GM19468 (cell line): Measurements from ENCODE around the gene SLC35E2B.
"Not testable (repeated sequence)": the region's sequence is repeated elsewhere in the genome, so short reads cannot be mapped to it uniquely, and the experiment has no call there.

Source experiments
- ATAC-seq: cut with Tn5 transposase; IDR thresholded peaks from one replicate; pipeline ENCODE4 v1.9.1; 2021; ENCODE audit warnings: mild to moderate bottlenecking, moderate library complexity, moderate number of reproducible peaks; ENCODE audit not compliant: unreplicated experiment; ENCODE audit errors: extremely low read depth

Gene SLC35E2B

DNA sequence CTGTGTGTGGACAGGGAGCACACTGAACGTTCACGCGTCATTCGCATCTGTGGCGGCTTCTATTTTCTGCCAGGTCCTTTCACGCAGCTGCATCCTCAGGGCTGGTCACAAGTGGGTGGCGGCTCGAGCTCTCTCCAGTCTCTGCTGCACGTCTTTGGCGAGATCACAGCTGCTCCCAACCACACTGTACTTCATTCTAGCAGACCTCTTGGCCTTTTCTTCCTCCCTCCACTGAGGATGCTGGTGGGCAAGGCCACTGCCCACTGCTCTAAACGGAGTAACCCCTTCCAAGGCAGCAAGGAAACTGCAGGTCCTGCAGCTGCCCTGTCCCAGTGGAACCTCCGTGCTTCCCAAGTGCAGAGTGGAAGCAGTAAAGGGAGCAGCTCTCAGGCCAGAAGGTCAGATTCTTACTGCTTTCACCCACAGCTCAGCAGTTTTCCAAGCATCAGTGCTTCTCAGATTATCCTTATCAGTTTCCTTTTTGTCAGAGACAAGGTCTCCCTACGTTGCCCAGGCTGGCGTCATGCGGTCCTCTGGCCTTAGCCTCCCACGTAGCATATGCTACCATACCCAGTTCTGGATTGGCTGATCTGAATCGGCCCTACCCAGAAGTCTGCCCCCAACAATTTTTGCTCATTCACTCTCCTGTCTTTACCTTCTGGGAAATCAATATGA lies 44.9 kb downstream of the SLC35E2B start:
- not testable (repeated sequence) for ATAC-seq

DNA sequence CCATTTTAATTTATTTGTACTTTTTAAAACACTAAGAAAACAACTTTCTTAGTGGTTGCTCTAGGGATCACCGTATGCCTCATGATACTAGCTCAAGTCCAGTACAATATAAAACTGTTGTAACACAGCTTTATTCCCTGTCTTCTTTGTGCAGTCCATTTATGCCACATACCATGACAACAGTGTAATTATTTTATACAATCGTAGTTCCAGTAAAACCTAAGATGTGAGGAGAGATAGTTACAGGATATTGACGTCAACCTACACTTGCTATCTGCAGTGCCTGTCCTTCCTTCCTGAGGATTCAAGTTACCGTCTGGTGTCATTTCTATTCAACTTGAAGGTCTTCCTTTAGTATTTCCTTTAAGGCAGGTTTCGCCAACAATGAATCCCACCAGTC lies 46.3 kb downstream of the SLC35E2B start:
- not testable (repeated sequence) for ATAC-seq

DNA sequence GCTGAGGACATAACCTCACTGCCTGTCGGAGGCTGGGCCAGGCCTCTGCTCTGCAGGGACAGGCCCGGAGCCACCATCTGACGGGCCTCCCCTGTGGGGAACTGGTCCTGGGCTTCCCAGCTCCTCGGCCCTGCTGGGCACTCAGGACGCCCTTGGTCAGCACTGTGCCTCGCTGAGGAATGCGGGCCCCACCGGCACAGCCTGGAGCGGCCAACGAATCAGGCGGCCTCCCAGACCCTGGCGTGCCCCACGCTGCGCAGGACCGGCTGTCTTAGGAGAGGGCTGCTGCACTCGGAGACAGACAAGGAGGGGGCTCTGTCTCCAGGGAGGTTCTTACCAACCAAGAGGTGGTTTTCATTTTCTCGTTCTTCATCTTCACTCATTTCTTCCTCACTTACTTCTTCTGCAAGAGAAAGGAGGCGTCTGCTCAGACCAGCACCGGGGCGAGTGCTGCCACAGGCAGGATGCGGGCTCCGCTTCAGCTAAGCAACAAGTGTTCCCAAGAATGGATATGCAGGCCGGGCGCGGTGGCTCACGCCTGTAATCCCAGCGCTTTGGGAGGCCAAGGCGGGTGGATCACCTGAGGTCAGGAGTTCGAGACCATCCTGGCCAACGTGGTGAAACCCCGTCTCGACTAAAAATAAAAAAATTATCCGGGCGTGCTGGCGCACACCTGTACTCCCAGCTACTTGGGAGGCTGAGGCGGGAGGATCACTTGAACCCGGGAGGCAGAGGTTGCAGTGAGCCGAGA lies 51.7 kb downstream of the SLC35E2B start:
- ATAC-seq: not testable (repeated sequence)

DNA sequence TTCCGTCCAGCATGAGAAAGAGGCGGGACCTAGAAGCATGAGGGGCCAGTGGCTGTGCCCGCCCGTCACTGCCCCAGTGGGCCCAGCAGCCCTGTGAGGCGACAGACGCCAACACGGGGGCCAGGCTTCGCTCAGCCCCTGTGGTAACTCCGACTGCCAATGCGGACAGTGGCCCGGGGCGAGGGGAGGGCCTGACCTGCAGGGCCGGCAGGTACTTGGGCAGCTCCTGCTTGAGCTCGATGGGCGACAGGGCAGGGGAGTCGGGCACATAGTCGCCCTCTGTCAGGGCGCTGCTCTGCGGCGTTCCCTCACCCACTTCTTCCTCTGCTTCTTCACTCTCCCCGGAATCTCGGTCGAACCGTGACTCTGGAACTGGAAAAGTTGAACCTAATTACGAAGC lies 52.5 kb downstream of the SLC35E2B start:
- ATAC-seq: not testable (repeated sequence)

DNA sequence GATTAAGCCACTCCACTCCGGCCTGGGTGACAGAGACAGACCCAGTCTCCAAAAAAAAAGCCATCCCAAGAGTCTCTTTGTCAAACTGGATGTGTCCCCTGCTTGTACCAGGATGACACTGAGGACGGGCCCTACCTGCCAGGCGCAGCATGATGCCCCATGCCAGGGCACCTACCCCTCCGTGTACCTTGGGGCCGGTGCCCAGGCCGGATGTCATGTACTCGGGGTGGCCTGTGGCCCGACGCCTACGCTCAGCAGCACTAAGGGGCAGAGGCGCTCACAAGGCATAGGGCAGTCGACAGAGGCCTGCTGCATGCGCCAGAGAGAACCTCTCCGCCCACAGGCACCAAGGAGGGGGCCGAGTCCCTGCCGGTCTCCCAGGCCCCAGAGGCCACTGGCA lies 53.2 kb downstream of the SLC35E2B start:
- ATAC-seq: not testable (repeated sequence)

DNA sequence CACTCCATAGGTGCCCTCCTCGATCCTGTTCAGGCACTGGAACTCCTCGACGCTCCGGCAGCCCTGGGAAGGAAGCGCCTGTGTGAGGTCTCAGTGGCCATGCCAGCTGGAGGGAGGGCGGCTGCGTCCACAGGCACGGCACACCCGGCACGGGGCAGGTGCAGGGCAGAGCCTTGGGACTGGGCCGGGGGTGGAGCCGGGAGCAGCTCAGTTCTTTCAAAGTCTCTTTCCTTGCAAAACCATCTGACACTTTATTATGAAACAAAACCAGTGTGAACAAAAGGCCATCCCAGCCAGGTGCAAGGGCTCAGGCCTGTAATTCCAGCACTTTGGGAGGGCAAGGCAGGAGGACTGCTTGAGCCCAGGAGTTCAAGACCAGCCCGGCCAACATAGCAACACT lies 54.1 kb downstream of the SLC35E2B start:
- ATAC-seq: not testable (repeated sequence)

DNA sequence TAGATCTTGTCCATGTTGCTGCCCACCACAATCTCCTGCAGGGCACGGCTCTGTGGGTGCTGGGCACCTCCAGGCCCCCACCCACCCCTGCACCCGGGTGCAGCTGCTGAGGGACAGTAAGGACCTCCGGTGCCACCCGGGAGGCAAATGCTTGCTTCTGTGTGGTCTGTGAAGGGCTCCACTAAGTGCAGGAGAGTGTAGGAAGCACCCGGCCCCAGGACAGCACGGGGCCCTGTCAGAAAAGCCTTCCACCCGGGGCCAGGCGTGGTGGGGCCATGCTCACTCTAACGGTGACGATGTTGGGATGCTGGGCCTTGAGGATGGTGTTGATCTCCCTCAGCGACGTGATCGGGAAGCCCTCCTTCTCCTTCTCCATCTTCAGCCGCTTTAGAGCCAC lies 55.1 kb downstream of the SLC35E2B start:
- ATAC-seq: not testable (repeated sequence)

DNA sequence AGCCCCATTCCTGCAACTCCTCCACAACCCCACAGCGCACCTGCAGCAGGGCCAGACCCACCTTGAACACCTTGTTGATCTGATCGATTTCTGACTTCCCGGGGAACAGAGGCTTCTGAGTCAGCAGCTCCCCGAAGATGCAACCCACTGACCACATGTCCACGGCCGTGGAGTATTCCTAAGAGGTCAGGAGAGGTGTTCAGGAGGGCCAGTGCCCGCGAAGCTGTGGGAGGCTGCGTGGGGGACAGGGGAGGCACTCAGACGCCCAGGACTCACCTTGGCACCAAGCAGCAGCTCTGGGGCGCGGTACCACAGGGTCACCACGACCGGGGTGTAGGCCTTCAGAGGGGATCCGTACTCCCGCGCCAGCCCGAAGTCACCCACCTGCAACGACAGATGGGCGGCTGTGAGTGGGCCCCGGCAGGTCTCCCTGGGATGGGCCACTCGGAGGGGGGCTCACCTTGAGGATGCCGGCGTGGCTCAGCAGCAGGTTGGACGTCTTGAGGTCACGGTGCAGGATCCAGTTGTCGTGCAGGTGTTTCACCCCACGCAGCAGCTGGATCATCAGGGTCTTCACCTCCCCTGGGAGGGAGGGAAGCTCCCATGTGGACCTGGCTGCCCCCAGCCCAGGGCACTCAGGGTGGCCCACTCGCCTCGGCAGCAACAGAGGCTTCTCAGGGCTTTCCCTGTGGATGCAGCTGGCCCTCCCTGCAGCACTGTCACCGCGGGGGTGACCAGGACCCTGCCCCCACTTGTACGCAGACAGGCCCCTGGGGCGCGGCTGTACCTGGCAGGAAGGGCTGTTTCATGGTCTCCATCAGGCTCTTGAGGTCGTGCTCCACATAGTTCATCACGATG lies 55.7 kb downstream of the SLC35E2B start:
- ATAC-seq: not testable (repeated sequence)

DNA sequence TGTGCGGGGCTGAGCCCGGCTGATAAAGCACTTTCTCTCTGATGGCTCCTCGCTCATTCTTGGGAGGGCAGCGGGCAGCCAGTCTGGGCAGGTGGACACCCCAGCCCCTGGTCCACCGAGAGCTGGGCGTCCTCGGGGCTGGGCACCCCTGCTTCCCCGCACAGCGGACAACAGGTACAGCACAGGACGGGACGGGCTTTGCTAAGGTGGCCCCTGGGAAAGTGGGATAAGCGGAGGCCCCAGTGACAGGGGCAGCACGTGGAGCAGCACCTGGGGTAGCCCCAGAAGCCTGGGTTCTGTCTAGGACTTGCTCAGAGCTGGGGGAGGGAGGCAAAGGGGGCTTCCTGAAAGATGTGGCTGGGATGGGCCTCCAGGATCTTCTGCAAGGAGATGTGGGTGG lies 58.0 kb downstream of the SLC35E2B start:
- not testable (repeated sequence) for ATAC-seq

DNA sequence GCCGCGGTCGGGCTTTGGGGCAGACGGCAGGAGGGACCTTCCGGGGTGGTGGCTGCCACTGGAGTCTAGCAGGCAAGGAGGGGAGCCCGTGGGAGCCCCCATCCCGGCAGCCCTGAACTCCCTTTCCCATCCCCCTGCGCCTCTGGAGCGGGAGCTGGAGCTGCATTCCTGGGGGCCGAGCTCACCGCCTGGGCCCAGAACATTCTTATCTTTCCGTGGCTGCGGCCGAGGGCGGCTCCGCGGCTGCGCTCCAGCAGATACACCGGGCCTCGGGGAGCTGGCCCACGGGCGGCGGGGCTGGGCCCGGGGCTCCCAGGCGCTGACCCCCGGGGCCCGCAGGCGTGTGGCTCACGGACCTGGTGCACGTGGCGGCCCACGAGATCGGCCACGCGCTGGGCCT lies 59.2 kb downstream of the SLC35E2B start:
- not testable (repeated sequence) for ATAC-seq

DNA sequence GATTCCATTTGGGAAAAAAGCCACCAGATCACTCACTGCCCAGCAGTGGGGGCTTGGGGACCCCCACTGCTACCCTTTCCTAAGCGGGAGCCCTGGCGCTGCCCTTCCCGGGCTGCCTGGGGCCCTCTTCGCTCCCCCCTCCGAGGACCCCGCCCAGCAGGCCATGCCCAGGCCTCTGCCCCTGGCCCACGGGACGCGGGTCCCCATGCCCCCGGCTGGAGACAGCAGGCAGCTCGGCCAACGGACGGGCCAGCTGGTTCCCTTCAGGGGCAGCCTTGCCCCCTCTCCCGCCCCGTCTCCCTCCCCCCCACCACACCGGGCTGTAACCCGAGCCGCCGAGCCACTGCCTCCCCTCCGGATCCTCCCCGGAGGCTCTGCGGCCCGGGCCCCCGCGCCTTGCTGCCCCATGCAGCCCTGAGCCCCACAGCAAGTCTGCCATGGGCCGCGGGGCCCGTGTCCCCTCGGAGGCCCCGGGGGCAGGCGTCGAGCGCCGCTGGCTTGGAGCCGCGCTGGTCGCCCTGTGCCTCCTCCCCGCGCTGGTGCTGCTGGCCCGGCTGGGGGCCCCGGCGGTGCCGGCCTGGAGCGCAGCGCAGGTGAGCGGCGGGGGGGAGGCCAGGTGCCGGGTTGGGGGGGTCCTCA lies 60.7 kb downstream of the SLC35E2B start, which contains the start of gene MMP23B:
Gene MMP23B, plus strand, starts transcription at position 392 of the 639 bp plus-strand sequence. Its CDS starts 46 bp downstream, at position 438.
- no peak for ATAC-seq

DNA sequence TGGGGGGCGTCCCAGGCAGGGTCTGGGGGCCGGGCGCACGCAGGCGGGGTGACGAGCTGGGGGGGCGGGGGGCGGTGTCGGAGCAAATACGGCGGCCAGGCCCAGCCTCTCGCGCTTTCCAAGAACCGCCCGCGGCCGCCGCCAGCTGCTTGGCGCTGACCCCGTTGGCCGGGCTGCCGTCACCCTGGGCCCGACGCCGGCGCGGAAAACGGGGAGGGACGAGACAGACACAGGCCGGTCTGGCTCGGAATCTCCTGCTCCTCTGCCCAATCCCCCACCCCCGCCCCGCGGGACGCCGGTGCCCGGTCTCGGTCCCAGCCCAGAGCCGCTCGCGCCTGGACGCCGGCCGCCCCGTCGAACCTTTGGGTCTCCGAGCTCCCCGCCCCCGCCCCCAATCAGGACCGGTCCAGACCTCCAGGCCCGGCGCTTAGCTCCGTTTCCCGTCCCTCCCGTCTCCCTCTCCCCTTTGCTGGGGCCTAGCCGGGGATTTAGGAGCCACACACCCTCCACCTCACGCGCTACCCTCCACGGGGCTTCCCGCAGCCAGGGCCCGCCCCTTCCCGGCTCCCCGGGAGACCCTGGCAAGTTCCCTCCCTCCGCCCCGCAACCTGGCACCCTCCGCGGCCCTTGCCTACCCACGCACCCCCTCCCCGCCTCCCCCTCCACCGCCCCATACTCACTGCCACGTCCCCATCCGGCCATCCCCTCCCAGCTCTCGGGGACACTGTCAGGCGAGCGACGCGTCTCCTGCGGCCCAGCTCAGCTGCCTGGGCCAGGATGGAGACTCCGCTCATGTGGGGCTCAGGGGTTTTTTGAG lies 61.4 kb downstream of the SLC35E2B start:
- no peak for ATAC-seq

DNA sequence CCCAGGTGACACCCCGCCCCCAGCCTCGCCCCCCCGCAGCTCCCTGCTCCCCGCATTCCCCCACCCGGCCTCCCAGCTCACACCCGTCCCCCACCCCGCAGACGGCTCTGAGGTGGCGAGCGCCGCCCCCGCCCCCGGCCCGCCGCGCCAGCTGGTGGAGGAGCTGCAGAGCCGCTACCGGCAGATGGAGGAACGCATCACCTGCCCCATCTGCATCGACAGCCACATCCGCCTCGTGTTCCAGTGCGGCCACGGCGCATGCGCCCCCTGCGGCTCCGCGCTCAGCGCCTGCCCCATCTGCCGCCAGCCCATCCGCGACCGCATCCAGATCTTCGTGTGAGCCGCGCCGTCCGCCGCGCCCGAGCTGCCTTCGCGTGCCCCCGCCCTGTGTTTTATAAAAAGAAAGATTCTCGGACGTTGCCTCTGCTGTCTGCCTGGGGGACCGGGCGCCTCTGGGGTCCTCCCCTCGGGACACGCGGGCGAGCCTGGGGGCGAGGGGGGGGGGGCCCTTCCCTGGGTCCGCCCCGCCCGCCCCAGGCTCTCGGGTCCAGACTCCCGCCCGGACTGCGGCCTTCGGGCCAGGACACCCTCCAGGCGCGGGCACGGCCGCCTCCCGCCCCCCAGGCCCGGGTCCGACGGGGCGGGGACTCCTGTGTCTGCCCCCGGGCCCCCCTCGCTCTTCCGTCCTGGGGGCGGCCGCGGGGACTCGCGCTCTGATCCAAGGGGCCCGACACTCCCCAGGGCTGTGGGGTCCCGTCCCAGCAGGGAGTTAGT lies 62.2 kb downstream of the SLC35E2B start:
- ATAC-seq: peak; percentile 47

DNA sequence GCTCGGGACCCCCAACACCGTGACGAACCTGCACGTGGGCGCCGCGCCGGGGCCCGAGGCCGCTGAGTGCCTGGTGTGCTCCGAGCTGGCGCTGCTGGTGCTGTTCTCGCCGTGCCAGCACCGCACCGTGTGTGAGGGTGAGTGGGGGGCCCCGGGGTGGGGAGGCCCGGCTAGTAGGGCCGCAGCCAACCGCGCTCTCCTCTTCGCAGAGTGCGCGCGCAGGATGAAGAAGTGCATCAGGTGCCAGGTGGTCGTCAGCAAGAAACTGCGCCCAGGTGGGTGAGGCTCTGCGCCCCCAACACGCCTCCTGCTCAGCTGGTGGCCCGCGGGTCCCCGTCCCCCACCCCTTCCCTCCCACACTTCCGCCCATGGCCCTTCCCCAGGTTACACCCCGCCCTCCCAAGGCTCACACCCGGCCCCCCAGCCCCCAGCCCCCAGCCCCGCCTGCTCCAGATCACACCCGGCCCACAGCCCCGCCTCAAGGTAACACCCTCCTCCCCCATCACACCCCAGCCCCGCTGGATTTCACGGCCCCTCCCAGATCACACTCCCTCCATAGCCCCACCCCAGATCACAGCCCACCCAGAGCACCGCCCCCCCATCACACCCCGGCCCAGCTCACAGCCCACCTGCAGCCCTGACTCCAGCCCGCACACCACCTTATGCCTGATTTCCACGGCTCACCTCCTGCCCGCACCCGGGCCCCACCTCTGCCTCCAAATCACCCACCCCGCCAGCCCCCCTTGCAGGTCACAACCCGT lies 63.0 kb downstream of the SLC35E2B start:
- ATAC-seq: no peak

DNA sequence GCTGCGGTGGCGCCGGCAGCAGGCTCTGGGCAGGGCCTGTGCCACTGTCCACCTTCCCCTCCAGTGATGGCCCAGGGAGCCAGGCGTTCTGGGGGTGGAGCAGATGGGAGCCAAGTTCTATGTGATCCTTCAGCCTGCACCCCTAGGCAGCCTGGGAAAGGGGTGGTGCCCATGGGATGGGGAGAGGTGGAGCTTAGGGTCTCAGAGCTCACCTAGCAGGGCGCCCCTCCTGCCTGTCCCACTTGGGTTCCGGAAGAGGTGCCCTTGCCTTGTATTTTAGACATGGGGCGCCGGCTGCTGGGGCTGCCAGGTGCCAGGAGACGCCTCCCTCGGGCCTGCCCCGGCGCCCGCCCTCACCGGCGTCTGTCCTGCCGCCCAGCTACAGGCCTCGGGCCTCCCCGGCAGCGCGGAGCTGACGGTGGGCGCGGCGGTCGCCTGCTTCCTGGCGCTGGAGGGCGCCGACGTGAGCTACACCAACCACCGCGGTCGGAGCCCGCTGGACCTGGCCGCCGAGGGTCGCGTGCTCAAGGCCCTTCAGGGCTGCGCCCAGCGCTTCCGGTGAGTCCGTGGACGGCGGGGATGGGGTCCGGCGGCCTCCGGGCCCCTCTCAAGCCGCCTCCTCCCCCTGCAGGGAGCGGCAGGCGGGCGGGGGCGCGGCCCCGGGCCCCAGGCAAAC lies 63.7 kb downstream of the SLC35E2B start:
- no peak for ATAC-seq

DNA sequence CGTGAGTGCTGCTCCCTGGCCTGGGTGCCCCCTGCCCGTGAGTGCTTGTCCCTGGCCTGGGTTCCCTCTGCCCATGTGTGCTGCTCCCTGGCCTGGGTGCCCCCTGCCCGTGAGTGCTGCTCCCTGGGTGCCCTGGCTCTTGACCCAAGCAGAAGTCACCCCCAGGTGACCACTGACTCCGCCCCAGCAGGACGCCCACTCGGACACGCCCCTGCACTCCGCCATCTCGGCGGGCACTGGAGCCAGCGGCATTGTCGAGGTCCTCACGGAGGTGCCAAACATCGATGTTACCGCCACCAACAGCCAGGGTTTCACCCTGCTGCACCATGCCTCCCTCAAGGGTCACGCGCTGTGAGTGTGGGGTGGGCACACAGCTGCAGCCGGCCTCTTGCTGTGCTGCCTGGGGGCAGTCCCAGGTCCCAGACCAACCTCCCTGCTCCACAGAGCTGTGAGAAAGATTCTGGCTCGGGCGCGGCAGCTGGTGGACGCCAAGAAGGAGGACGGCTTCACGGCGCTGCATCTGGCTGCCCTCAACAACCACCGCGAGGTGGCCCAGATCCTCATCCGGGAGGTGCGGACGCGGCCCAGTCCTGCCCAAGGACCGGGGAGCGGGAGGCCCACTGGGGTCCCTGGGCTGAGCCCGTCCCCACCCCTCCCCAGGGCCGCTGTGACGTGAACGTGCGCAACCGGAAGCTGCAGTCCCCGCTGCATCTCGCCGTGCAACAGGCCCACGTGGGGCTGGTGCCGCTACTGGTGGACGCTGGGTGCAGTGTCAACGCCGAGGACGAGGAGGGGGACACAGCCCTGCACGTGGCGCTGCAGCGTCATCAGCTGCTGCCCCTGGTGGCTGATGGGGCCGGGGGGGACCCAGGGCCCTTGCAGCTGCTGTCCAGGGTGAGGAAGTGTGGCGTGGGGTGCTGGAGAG lies 64.5 kb downstream of the SLC35E2B start:
- no peak for ATAC-seq
